Measurements from ENCODE around the gene GOLM1. TPM values are rescaled to one million over a fixed set of nuclear protein-coding genes. Genes with fewer than 3 reads are reported as not detected.

The GOLM1 gene
- total RNA-seq, 1 experiment from 2014 or later = 73.4 TPM

GRCh38 chr9:85995599-85995998, 103.8 kb downstream of the GOLM1 start:
- BruUV-seq (replicated peaks) = no TSS peak
- in situ Hi-C loops (cut with HindIII; ENCODE audit: low pct_unique_long_range_greater_than_20kb, low sequenced_read_pairs) (no loop called here), intact Hi-C loops (cut with micrococcal nuclease; ENCODE audit: unreplicated experiment) (no loop called here)
- ATAC-seq (no peak), DNase-seq (ENCODE audit: low read depth, low spot score) (no peak)
- no peak for TF ChIP-seq CTCF (IDR thresholded peaks at IDR 0.05)
- no peak for TF ChIP-seq REST (IDR thresholded peaks at IDR 0.05; ENCODE audit: insufficient read depth in 1 of 2, low read depth in 2 of 2, low read length in 1 of 2)
- TF ChIP-seq SIN3A (IDR thresholded peaks at IDR 0.05; ENCODE audit: borderline replicate concordance, insufficient read depth, low read depth, low read length) = no peak
- TF ChIP-seq POLR2AphosphoS5 (IDR thresholded peaks at IDR 0.05; ENCODE audit: low read depth, low read length) = no peak
- TF ChIP-seq TCF7L2 (IDR thresholded peaks at IDR 0.05; ENCODE audit: low read depth, low read length) = no peak
- H3K27me3 ChIP-seq (ENCODE audit: control insufficient read depth, insufficient read depth, low read length) = no peaks in the 10 kb centered on the region
- H3K9me3 ChIP-seq (ENCODE audit: control insufficient read depth, insufficient read depth, low read depth, low read length) = no peaks in the 10 kb centered on the region
- no peak overlapping the region for H3K27ac ChIP-seq (ENCODE audit: low read length)
- no peaks in the 10 kb centered on the region; the same call in 1 of the 2 replicates for H3K36me3 ChIP-seq (ENCODE audit: control insufficient read depth, insufficient read depth, low read length)
- no peaks in the 10 kb centered on the region for H3K4me1 ChIP-seq (ENCODE audit: control insufficient read depth, insufficient read depth, low read length)
- ChIA-PET POLR2A (no interaction called here), CTCF (no interaction called here)
- H3K4me3 ChIP-seq (ENCODE audit: low read depth in 2 of 2, low read length in 2 of 2) = no peak overlapping the region

GRCh38 chr9:85995097-85995496, 104.3 kb downstream of the GOLM1 start:
- intact Hi-C loops (cut with micrococcal nuclease; ENCODE audit: unreplicated experiment) = no loop called here

GRCh38 chr9:85994191-85994590, 105.2 kb downstream of the GOLM1 start:
- intact Hi-C loops (cut with micrococcal nuclease; ENCODE audit: unreplicated experiment) (no loop called here), in situ Hi-C loops (cut with HindIII; ENCODE audit: low pct_unique_long_range_greater_than_20kb, low sequenced_read_pairs) (no loop called here)
- ATAC-seq = no peak
- Histone ChIP-seq H3K27me3 (ENCODE audit: control insufficient read depth, insufficient read depth, low read length) (no peaks in the 10 kb centered on the region), H3K9me3 (ENCODE audit: control insufficient read depth, insufficient read depth, low read depth, low read length) (no peaks in the 10 kb centered on the region), H3K36me3 (ENCODE audit: control insufficient read depth, insufficient read depth, low read length) (no peaks in the 10 kb centered on the region; the same call in 1 of the 2 replicates), H3K4me1 (ENCODE audit: control insufficient read depth, insufficient read depth, low read length) (no peaks in the 10 kb centered on the region), H3K4me3 (ENCODE audit: low read depth in 2 of 2, low read length in 2 of 2) (no peak overlapping the region), H3K27ac (ENCODE audit: low read length) (no peak overlapping the region)
- ChIA-PET POLR2A (no interaction called here), CTCF (no interaction called here)
- no TSS peak for BruUV-seq (replicated peaks)
- TF ChIP-seq CTCF (IDR thresholded peaks at IDR 0.05) = no peak
- no peak for TF ChIP-seq SIN3A (IDR thresholded peaks at IDR 0.05; ENCODE audit: borderline replicate concordance, insufficient read depth, low read depth, low read length)
- no peak for TF ChIP-seq POLR2AphosphoS5 (IDR thresholded peaks at IDR 0.05; ENCODE audit: low read depth, low read length)
- no peak for TF ChIP-seq TCF7L2 (IDR thresholded peaks at IDR 0.05; ENCODE audit: low read depth, low read length)
- TF ChIP-seq REST (IDR thresholded peaks at IDR 0.05; ENCODE audit: insufficient read depth in 1 of 2, low read depth in 2 of 2, low read length in 1 of 2) = no peak
- no peak for DNase-seq (ENCODE audit: low read depth, low spot score)

More at GRCh38 chr9:85995097-85995496, 104.3 kb downstream of the GOLM1 start:
- in situ Hi-C loops (cut with HindIII; ENCODE audit: low pct_unique_long_range_greater_than_20kb, low sequenced_read_pairs) = no loop called here
- DNase-seq (ENCODE audit: low read depth, low spot score) = no peak
- TF ChIP-seq POLR2AphosphoS5 (IDR thresholded peaks at IDR 0.05; ENCODE audit: low read depth, low read length) = no peak
- H3K27me3 ChIP-seq (ENCODE audit: control insufficient read depth, insufficient read depth, low read length) = no peaks in the 10 kb centered on the region
- no peaks in the 10 kb centered on the region for H3K9me3 ChIP-seq (ENCODE audit: control insufficient read depth, insufficient read depth, low read depth, low read length)
- POLR2A ChIA-PET = no interaction called here
- no peak overlapping the region for H3K27ac ChIP-seq (ENCODE audit: low read length)
- H3K4me1 ChIP-seq (ENCODE audit: control insufficient read depth, insufficient read depth, low read length) = no peaks in the 10 kb centered on the region
- no peak overlapping the region for H3K4me3 ChIP-seq (ENCODE audit: low read depth in 2 of 2, low read length in 2 of 2)
- CTCF ChIA-PET = no interaction called here
- no TSS peak for BruUV-seq (replicated peaks)
- H3K36me3 ChIP-seq (ENCODE audit: control insufficient read depth, insufficient read depth, low read length) = no peaks in the 10 kb centered on the region; the same call in 1 of the 2 replicates
- ATAC-seq = no peak
